ENCODE measurements around the gene UBE2V1. TPM values are rescaled to one million over a fixed set of nuclear protein-coding genes. Genes with fewer than 3 reads are reported as not detected.
"Not testable (repeated sequence)": the region's sequence is repeated elsewhere in the genome, so short reads cannot be mapped to it uniquely, and the experiment has no call there.

UBE2V1 gene
- total and polyA plus RNA-seq, 3 experiments from 2014 or later = 160 to 183 (median 176) TPM

GRCh38 chr20:50103464-50104107 lies 9.4 kb downstream of the UBE2V1 start:
- POLR2A ChIA-PET; H3K27ac ChIP-seq (ENCODE audit: low read depth, low read length); H3K27me3 Mint-ChIP-seq; H3K27me3 ChIP-seq (ENCODE audit: insufficient read depth, low read length, poor library complexity, severe bottlenecking); H3K36me3 ChIP-seq (ENCODE audit: insufficient read depth, low read length); H3K4me3 ChIP-seq (ENCODE audit: low read length); H3K9me3 Mint-ChIP-seq; DNase-seq; H3K9me3 ChIP-seq (ENCODE audit: low read length): not testable (repeated sequence)
- Mint-ChIP-seq H3K36me3 (peaks cover 2 to 50% (median 3%) of the 10 kb centered on the region in 3 donors), H3K4me3 (peak overlapping the region in 2 of 7 donors; percentile 8 to 79), H3K27ac (peak overlapping the region in 4 of 8 donors; percentile 14 to 82 (median 50)), H3K4me1 (peaks cover 71 to 83% (median 71%) of the 10 kb centered on the region in 3 donors)
- peaks cover 50% of the 10 kb centered on the region for H3K4me1 ChIP-seq (ENCODE audit: insufficient read depth, low read length)
- CTCF ChIA-PET = interaction anchor here (0.6 to 1.2 kb wide), 4 partner anchors 11 to 125 kb away, joined by 3 to 4 read pairs (median 3); no protein-coding TSS in a partner anchor

DNA sequence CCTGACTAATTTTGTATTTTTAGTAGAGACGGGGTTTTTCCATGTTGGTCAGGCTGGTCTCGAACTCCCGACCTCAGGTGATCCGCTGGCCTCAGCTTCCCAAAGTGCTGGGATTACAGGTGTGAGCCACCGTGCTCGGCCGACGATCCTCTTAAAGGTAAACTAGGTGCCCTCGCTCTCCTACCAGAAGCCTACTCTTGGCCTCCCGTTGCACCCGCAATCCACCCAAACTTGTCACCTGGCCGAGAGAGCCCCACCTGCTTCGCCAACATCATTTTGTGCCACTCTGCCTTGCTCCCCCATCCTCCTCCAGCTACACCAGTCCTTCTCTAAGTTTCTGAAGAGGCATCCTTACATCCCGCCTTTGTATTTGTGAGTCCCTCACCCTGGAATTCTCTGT lies 10.4 kb downstream of the UBE2V1 start:
- H3K36me3 Mint-ChIP-seq = peaks cover 3 to 49% (median 6%) of the 10 kb centered on the region in 3 donors
- H3K27ac ChIP-seq (ENCODE audit: low read depth, low read length); DNase-seq; POLR2A ChIA-PET; H3K9me3 Mint-ChIP-seq; H3K4me3 ChIP-seq (ENCODE audit: low read length); H3K27me3 Mint-ChIP-seq; H3K27me3 ChIP-seq (ENCODE audit: insufficient read depth, low read length, poor library complexity, severe bottlenecking); H3K9me3 ChIP-seq (ENCODE audit: low read length); H3K36me3 ChIP-seq (ENCODE audit: insufficient read depth, low read length): not testable (repeated sequence)
- H3K4me1 Mint-ChIP-seq = peaks cover 70 to 82% (median 71%) of the 10 kb centered on the region in 3 donors
- peaks cover 42% of the 10 kb centered on the region for H3K4me1 ChIP-seq (ENCODE audit: insufficient read depth, low read length)
- CTCF ChIA-PET = interaction anchor here (1.1 kb wide), 1 partner anchor 20 kb away, joined by 3 read pairs; no protein-coding TSS in a partner anchor
- peak overlapping the region in 7 of 8 donors; percentile 10 to 91 (median 57) for H3K27ac Mint-ChIP-seq
- H3K4me3 Mint-ChIP-seq = peak overlapping the region in 1 of 7 donors; percentile 21

GRCh38 chr20:50101887-50102286 lies 11.1 kb downstream of the UBE2V1 start:
- Mint-ChIP-seq H3K9me3 (no peaks in the 10 kb centered on the region), H3K27ac (peak overlapping the region in 6 of 8 donors; percentile 30 to 86 (median 46)), H3K4me3 (peak overlapping the region in 2 of 7 donors; percentile 18 to 52), H3K27me3 (no peaks in the 10 kb centered on the region), H3K36me3 (peaks cover 3 to 50% (median 6%) of the 10 kb centered on the region in 3 donors), H3K4me1 (peaks cover 64 to 82% (median 67%) of the 10 kb centered on the region in 3 donors)
- ChIA-PET CTCF (interaction anchor here (2.0 kb wide), 1 partner anchor 68 kb away, joined by 4 read pairs; no protein-coding TSS in a partner anchor), POLR2A (no interaction called here)
- Histone ChIP-seq H3K4me1 (ENCODE audit: insufficient read depth, low read length) (peaks cover 39% of the 10 kb centered on the region), H3K27me3 (ENCODE audit: insufficient read depth, low read length, poor library complexity, severe bottlenecking) (no peaks in the 10 kb centered on the region), H3K9me3 (ENCODE audit: low read length) (no peaks in the 10 kb centered on the region), H3K27ac (ENCODE audit: low read depth, low read length) (no peak overlapping the region), H3K4me3 (ENCODE audit: low read length) (no peak overlapping the region), H3K36me3 (ENCODE audit: insufficient read depth, low read length) (peaks cover 6% of the 10 kb centered on the region)
- DNase-seq = no peak

- Histone ChIP-seq H3K27me3 (ENCODE audit: insufficient read depth, low read length, poor library complexity, severe bottlenecking) (no peaks in the 10 kb centered on the region), H3K4me1 (ENCODE audit: insufficient read depth, low read length) (peaks cover 36% of the 10 kb centered on the region), H3K4me3 (ENCODE audit: low read length) (no peak overlapping the region), H3K36me3 (ENCODE audit: insufficient read depth, low read length) (peaks cover 9% of the 10 kb centered on the region), H3K9me3 (ENCODE audit: low read length) (no peaks in the 10 kb centered on the region), H3K27ac (ENCODE audit: low read depth, low read length) (no peak overlapping the region)
- no peaks in the 10 kb centered on the region for H3K27me3 Mint-ChIP-seq
- peaks cover 62 to 82% (median 67%) of the 10 kb centered on the region in 3 donors for H3K4me1 Mint-ChIP-seq
- no peaks in the 10 kb centered on the region for H3K9me3 Mint-ChIP-seq
- DNase-seq = no peak
- peaks cover 3 to 54% (median 6%) of the 10 kb centered on the region in 3 donors for H3K36me3 Mint-ChIP-seq
- POLR2A ChIA-PET = interaction anchor here (0.6 kb wide), 1 partner anchor 389 kb away, joined by 9 read pairs; no protein-coding TSS in a partner anchor
- H3K4me3 Mint-ChIP-seq = no peak overlapping the region
- CTCF ChIA-PET = interaction anchor here (1.7 to 2.1 kb wide), 3 partner anchors 16 to 68 kb away, joined by 4 to 6 read pairs (median 5); no protein-coding TSS in a partner anchor
- peak overlapping the region in 5 of 8 donors; percentile 30 to 74 (median 39) for H3K27ac Mint-ChIP-seq
Measured at GRCh38 chr20:50101281-50101680, 11.7 kb downstream of the UBE2V1 start.

- peaks cover 57 to 81% (median 68%) of the 10 kb centered on the region in 3 donors for H3K4me1 Mint-ChIP-seq
- no peak for DNase-seq
- H3K4me1 ChIP-seq (ENCODE audit: insufficient read depth, low read length) = peaks cover 31% of the 10 kb centered on the region
- peaks cover 3 to 56% (median 6%) of the 10 kb centered on the region in 3 donors for H3K36me3 Mint-ChIP-seq
- H3K9me3 Mint-ChIP-seq = no peaks in the 10 kb centered on the region
- peaks cover 16% of the 10 kb centered on the region for H3K36me3 ChIP-seq (ENCODE audit: insufficient read depth, low read length)
- H3K4me3 ChIP-seq (ENCODE audit: low read length) = no peak overlapping the region
- H3K27me3 ChIP-seq (ENCODE audit: insufficient read depth, low read length, poor library complexity, severe bottlenecking) = no peaks in the 10 kb centered on the region
- no peaks in the 10 kb centered on the region for H3K27me3 Mint-ChIP-seq
- no peak overlapping the region for H3K27ac ChIP-seq (ENCODE audit: low read depth, low read length)
- ChIA-PET POLR2A (no interaction called here), CTCF (interaction anchor here (0.9 to 2.1 kb wide), 7 partner anchors 9 to 362 kb away, joined by 3 to 9 read pairs (median 4); no protein-coding TSS in a partner anchor)
- H3K9me3 ChIP-seq (ENCODE audit: low read length) = no peaks in the 10 kb centered on the region
- no peak overlapping the region for H3K4me3 Mint-ChIP-seq
- H3K27ac Mint-ChIP-seq = peak overlapping the region in 2 of 8 donors; percentile 10 to 50
Measured at GRCh38 chr20:50100552-50100951, 12.4 kb downstream of the UBE2V1 start.

DNA sequence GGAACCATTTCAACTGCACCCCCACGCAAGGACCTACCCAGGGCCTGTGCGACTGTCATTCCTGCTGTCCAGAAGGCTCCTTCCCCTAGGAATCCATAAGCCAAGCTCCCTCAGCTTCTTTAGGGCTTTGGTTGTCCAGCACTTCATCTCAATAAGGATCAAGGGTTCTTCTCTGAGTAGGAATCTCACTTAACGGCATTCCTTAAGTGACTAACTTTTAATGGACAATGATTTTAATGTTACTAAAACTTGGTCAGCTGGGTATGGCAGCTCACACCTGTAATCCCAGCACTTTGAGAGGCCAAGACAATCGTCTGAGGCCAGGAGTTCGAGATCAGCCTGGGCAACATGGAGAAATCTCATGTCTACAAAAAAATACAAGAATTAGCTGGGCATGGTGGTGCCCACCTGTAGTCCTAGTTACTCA lies 13.4 kb downstream of the UBE2V1 start:
- CTCF ChIA-PET = interaction anchor here (1.0 to 2.1 kb wide), 7 partner anchors 10 to 121 kb away, joined by 4 to 9 read pairs (median 6); no protein-coding TSS in a partner anchor
- peaks cover 3 to 66% (median 11%) of the 10 kb centered on the region in 3 donors for H3K36me3 Mint-ChIP-seq
- peak overlapping the region in 6 of 8 donors; percentile 69 to 90 (median 82) for H3K27ac Mint-ChIP-seq
- H3K9me3 Mint-ChIP-seq = no peaks in the 10 kb centered on the region
- peaks cover 56 to 77% (median 67%) of the 10 kb centered on the region in 3 donors for H3K4me1 Mint-ChIP-seq
- no peaks in the 10 kb centered on the region for H3K27me3 ChIP-seq (ENCODE audit: insufficient read depth, low read length, poor library complexity, severe bottlenecking)
- H3K4me3 Mint-ChIP-seq = peak overlapping the region in 3 of 7 donors; percentile 28 to 49 (median 49)
- peaks cover 23% of the 10 kb centered on the region for H3K36me3 ChIP-seq (ENCODE audit: insufficient read depth, low read length)
- no peak overlapping the region for H3K27ac ChIP-seq (ENCODE audit: low read depth, low read length)
- H3K4me1 ChIP-seq (ENCODE audit: insufficient read depth, low read length) = peaks cover 30% of the 10 kb centered on the region
- no peaks in the 10 kb centered on the region for H3K27me3 Mint-ChIP-seq
- no peak overlapping the region for H3K4me3 ChIP-seq (ENCODE audit: low read length)
- DNase-seq = no peak
- POLR2A ChIA-PET = interaction anchor here (0.6 kb wide), 2 partner anchors 39 to 62 kb away, joined by 8 to 11 read pairs; no protein-coding TSS in a partner anchor
- H3K9me3 ChIP-seq (ENCODE audit: low read length) = no peaks in the 10 kb centered on the region

- Mint-ChIP-seq H3K9me3 (no peaks in the 10 kb centered on the region), H3K36me3 (peaks cover 3 to 70% (median 11%) of the 10 kb centered on the region in 3 donors), H3K27ac (peak overlapping the region in 7 of 8 donors; percentile 69 to 90 (median 81)), H3K27me3 (no peaks in the 10 kb centered on the region), H3K4me3 (peak overlapping the region in 2 of 7 donors; percentile 49), H3K4me1 (peaks cover 56 to 77% (median 67%) of the 10 kb centered on the region in 3 donors)
- Histone ChIP-seq H3K9me3 (ENCODE audit: low read length) (no peaks in the 10 kb centered on the region), H3K4me3 (ENCODE audit: low read length) (no peak overlapping the region), H3K27me3 (ENCODE audit: insufficient read depth, low read length, poor library complexity, severe bottlenecking) (no peaks in the 10 kb centered on the region), H3K27ac (ENCODE audit: low read depth, low read length) (no peak overlapping the region), H3K4me1 (ENCODE audit: insufficient read depth, low read length) (peaks cover 30% of the 10 kb centered on the region), H3K36me3 (ENCODE audit: insufficient read depth, low read length) (peaks cover 26% of the 10 kb centered on the region)
- CTCF ChIA-PET = interaction anchor here (1.3 to 2.0 kb wide), 4 partner anchors 11 to 120 kb away, joined by 6 to 9 read pairs (median 6); no protein-coding TSS in a partner anchor
- POLR2A ChIA-PET = no interaction called here
- no peak for DNase-seq
Measured at GRCh38 chr20:50099113-50099512, 13.8 kb downstream of the UBE2V1 start.

- POLR2A ChIA-PET = no interaction called here
- no peak for DNase-seq
Measured at GRCh38 chr20:50098259-50098658, 14.7 kb downstream of the UBE2V1 start.

More at GRCh38 chr20:50098259-50098658, 14.7 kb downstream of the UBE2V1 start:
- CTCF ChIA-PET = interaction anchor here (1.3 to 1.8 kb wide), 5 partner anchors 12 to 119 kb away, joined by 4 to 8 read pairs (median 6); no protein-coding TSS in a partner anchor
- no peaks in the 10 kb centered on the region for H3K27me3 ChIP-seq (ENCODE audit: insufficient read depth, low read length, poor library complexity, severe bottlenecking)
- Mint-ChIP-seq H3K4me1 (peaks cover 55 to 72% (median 62%) of the 10 kb centered on the region in 3 donors), H3K4me3 (no peak overlapping the region), H3K9me3 (no peaks in the 10 kb centered on the region), H3K27ac (peak overlapping the region; percentile 12 to 83 (median 70)), H3K36me3 (peaks cover 6 to 70% (median 11%) of the 10 kb centered on the region in 3 donors), H3K27me3 (no peaks in the 10 kb centered on the region)
- no peak overlapping the region for H3K4me3 ChIP-seq (ENCODE audit: low read length)
- H3K36me3 ChIP-seq (ENCODE audit: insufficient read depth, low read length) = peaks cover 26% of the 10 kb centered on the region
- H3K4me1 ChIP-seq (ENCODE audit: insufficient read depth, low read length) = peaks cover 30% of the 10 kb centered on the region
- no peak overlapping the region for H3K27ac ChIP-seq (ENCODE audit: low read depth, low read length)
- no peaks in the 10 kb centered on the region for H3K9me3 ChIP-seq (ENCODE audit: low read length)
